WI38 (cell line): ENCODE measurements around the gene TMCO2.

Experiments
- H3K4me3 ChIP-seq: 2 replicates; pipeline ENCODE4 v1.5.1; 2011; ENCODE audit warnings: low read depth, mild to moderate bottlenecking, control low read depth, low read length
- CTCF ChIP-seq: IDR thresholded peaks from 2 replicates; pipeline ENCODE4 v1.5.1; 2012; ENCODE audit warnings: low read depth, mild to moderate bottlenecking, control low read depth, low read length

Gene TMCO2

DNA sequence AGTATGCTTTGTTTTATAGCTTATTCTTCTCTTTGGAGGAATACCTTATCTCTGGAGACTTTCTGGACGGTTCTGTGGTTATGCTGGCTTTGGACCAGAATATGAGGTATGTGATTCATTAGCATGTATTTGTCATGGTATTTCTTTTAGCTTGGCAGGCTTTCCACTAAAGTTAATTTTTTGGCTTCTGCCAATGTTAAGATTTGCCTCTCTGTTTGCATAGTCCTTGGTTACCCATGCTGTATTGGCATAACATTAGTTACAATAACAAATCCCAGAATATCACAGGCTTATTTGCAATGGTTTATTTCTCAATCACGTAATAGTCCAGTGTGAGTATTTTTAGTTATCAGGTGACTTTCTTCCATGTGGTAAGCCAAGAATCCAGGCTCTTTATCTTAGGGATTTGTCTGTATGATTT is 20.0 kb downstream of the TMCO2 start:
- no peak overlapping the region for H3K4me3 ChIP-seq
- no peak for TF ChIP-seq CTCF

DNA sequence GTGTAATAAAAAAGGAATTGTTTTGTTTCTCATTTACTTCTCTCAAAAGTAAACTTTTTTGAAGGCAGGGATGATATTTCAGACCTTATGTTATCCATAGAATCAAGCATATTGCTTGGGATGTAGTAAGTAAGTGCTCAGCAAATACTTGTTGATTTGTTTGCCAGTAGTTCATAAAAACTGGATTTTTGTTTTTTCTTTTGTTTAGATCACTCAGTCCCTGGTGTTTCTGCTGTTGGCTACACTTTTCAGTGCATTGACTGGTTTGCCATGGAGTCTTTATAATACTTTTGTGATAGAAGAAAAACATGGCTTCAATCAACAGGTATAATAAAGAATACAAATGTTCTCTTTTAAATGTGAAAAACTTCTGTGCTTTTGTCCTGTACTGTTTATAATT is 20.5 kb downstream of the TMCO2 start:
- TF ChIP-seq CTCF: no peak
- no peak overlapping the region for H3K4me3 ChIP-seq

DNA sequence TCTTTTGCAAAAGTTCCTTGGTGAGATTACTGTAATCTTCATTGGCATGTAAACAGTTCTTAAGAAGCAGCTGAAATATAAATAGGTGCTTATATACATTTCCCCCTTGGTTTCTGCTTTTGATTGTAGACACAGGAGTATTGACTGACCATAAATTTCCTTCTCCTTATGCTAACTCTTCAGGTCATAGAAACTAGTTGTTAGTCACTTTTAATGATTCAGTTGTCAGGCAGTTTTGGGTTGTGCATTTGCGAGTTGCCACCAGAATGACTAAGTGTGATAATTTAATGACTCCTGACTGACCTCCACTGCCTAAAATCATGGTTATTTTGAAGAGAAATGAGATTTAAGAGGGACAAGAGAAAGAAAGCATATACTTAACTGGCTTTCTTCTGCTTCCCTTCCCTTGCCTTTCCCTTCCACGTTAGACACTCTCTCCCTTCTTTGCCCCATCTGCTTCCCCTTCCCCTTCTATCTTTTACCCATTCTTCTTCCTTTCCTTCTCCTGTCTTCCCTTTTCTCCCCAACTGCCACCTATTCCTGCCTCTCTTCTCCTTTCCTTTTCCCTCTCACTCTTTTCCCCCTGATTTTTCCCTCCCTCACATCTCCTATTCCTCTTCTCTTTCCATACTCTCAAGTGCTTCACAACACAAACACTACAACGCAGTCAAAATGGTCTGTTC is 22.6 kb downstream of the TMCO2 start:
- H3K4me3 ChIP-seq: no peak overlapping the region
- no peak for TF ChIP-seq CTCF

DNA sequence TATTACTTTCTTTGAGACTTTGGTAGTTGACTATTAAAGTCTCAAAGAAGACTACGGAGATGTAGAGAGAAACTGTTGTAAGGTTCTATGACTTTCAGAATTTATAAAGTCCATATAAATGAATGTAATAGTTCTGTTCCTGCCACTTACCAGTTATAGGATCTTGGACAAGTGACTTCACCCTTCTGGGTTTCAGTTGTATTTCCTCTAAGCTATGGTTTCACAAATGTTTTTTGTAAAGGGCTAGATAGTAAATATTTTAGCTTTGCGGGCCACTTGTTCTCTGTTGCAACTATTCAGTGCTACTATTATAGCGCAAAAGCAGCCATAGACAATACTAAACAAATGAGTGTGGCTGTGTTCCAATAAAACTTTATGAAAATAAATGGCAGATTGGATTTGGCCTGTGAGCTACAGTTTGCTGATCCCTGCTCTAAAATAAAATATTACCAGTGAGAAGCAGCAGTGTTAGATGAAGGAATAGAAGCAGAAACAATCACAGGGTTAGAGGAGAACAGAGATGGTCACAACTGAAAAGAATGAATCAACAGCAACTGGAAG is 25.0 kb downstream of the TMCO2 start:
- no peak overlapping the region for H3K4me3 ChIP-seq
- no peak for TF ChIP-seq CTCF

DNA sequence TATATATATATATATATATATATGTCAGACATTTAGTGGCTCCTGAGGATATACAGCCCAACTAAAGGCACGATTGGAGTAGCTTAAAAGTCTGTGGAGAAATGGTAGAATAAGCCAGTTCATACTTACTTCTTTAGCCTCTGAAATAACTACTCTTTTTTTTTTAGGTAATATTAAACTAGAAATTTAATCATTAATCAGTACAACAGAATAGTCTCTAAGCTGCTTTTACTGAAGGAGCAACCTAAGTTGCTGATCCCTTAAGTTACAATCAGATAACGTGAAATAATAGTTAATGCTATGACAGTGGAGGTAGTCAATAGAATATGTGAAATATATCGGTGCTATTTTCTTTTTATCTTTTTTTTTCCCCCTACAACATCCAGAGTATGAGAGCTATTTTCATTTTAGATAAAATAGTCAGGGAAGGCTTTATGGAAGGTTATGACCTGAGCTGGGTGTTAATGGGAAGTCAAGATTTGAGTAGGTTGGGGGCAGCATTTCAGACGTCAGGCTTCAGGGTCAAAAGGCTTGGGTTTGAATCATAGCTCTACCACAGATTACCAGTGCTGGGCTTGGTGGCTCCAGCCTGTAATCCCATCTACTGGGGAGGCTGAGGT is 25.9 kb downstream of the TMCO2 start:
- no peak overlapping the region for H3K4me3 ChIP-seq
- no peak for TF ChIP-seq CTCF

DNA sequence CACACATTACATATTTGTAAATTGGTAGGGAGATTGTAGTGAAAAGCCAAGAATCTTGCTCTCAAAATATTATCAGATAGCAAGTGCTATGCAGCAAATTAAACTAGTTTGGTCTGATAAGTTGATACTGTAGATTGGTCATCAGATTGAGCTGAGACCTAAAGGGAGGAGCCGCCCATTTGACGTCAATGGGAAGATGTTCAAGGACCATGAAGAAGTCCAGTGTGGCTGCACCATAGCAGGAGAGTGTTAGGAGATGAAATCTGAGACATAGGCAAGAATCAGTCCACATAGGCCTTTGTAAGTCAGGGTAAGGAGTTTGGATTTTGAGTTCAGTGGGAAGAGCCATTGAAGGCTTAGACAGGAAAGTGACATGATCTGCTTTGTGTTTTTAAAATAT is 26.6 kb downstream of the TMCO2 start:
- H3K4me3 ChIP-seq: no peak overlapping the region
- TF ChIP-seq CTCF: no peak

DNA sequence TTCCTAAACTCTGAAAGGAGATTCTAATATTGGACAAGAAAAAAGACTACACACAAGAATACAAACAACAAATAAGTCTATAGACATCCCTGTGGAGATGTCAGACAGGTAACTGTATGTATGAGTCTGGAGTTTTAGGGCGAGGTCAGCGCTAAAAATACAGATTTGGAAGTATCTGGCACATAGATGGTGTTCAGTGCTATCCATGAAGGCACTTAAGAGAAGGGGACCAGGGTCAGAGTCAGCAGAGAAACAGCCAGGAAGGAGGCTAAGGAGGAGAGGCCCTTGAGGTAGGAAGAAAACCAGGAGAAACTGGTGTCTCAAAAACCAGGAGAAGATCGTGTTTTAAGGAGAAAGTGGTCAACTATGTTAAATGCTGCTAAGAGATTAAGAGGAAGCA is 28.4 kb downstream of the TMCO2 start:
- no peak for TF ChIP-seq CTCF
- no peak overlapping the region for H3K4me3 ChIP-seq
